ENCODE results near the gene HEPACAM. TPM values are rescaled to one million over a fixed set of nuclear protein-coding genes. Genes with fewer than 3 reads are reported as not detected.

Gene HEPACAM
- total RNA-seq, 1 donor = 0.86 TPM

GRCh38 chr11:124953753-124954589, 18.1 kb upstream of the HEPACAM start, which contains the start of gene CCDC15:
TSS of gene CCDC15 (plus strand) at chr11:124954202. CDS start at chr11:124954733, 531 bp downstream.
- peak within 1 kb of the TSS; percentile 73 for H3K4me3 ChIP-seq (ENCODE audit: low read depth, low read length)
- no peak for TF ChIP-seq CTCF (IDR thresholded peaks at IDR 0.05; ENCODE audit: insufficient read depth, low read depth, low read length)
- DNase-seq (ENCODE audit: low read depth) = peak; percentile 97

- DNase-seq (ENCODE audit: low read depth) = no peak
- no peak overlapping the region for H3K4me3 ChIP-seq (ENCODE audit: low read depth, low read length)
- no peak for TF ChIP-seq CTCF (IDR thresholded peaks at IDR 0.05; ENCODE audit: insufficient read depth, low read depth, low read length)
Measured at GRCh38 chr11:124951341-124951740, 15.5 kb upstream of the HEPACAM start.

GRCh38 chr11:124950601-124951330, 14.9 kb upstream of the HEPACAM start:
- DNase-seq (ENCODE audit: low read depth) = no peak
- no peak overlapping the region for H3K4me3 ChIP-seq (ENCODE audit: low read depth, low read length)
- no peak for TF ChIP-seq CTCF (IDR thresholded peaks at IDR 0.05; ENCODE audit: insufficient read depth, low read depth, low read length)

- TF ChIP-seq CTCF (IDR thresholded peaks at IDR 0.05; ENCODE audit: insufficient read depth, low read depth, low read length) = no peak
- peak; percentile 11 for DNase-seq (ENCODE audit: low read depth)
- H3K4me3 ChIP-seq (ENCODE audit: low read depth, low read length) = no peak overlapping the region
Measured at GRCh38 chr11:124946735-124947141, 10.9 kb upstream of the HEPACAM start.

- no peak for DNase-seq (ENCODE audit: low read depth)
- no peak for TF ChIP-seq CTCF (IDR thresholded peaks at IDR 0.05; ENCODE audit: insufficient read depth, low read depth, low read length)
- no peak overlapping the region for H3K4me3 ChIP-seq (ENCODE audit: low read depth, low read length)
Measured at GRCh38 chr11:124945826-124946225, 10.0 kb upstream of the HEPACAM start.

GRCh38 chr11:124944565-124944964, 8.7 kb upstream of the HEPACAM start:
- no peak for TF ChIP-seq CTCF (IDR thresholded peaks at IDR 0.05; ENCODE audit: insufficient read depth, low read depth, low read length)
- H3K4me3 ChIP-seq (ENCODE audit: low read depth, low read length) = no peak overlapping the region
- DNase-seq (ENCODE audit: low read depth) = no peak

Data from fibroblast of villous mesenchyme (primary cell).